PC-3 (cell line): ENCODE data around the gene LTA.

Source experiments
- CTCF ChIP-seq: fragments of 300-600 bp; sonication (generic); conservative IDR thresholded peaks from 2 replicates; pipeline ENCODE4 v1.5.1; 2017; ENCODE audit warnings: antibody characterized with exemption, low read depth, mild to moderate bottlenecking, low read length
- EZH2 ChIP-seq: fragments of 300-600 bp; sonication (generic); IDR thresholded peaks from one replicate; pipeline ENCODE4 v1.6.1; 2017; ENCODE audit warnings: antibody characterized with exemption, mild to moderate bottlenecking, low read length; ENCODE audit not compliant: unreplicated experiment

DNA sequence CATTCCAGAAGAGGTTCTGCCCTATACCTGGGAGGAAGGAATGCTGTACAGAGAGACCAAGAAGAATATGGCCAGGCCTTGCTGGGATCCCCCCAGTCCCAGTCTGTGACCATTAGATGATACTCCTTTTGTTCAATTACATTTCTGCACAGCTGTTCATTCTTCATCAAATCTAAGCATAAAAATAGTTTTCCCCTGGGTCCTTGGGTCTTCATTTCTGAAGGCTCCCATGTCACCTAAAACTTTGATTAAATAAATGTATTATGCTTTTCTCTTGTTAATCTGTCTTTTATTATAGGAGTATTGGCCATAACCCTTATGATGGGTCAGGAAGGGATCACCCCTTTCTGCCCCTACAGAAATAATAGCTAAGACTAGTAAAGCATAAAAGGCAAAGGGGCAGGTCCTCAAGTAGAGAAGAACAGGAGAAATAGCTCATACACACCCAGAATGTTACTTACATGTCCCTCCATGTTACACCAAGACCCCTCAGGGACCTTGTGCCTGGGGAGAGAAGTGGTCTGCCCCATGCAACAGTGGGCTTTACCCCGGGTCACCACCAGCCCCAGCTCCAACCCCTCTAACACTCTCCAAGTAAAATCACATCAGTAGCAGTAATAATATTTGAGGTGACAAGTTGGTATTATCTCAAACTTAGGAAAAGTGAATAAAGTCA is 2.1 kb upstream of the LTA start:
- TF ChIP-seq CTCF (no peak), EZH2 (no peak)
